Inflammatory macrophage (primary cell): ENCODE data around the gene DOP1A.
A peak's percentile ranks its signal among the peaks of the same experiment; 100 is the strongest.

ENCODE experiments used
- DNase-seq, 2 donors: peaks; one replicate each; pipeline ENCODE4 v3.0.0-alpha.2; 2020 to 2022

DOP1A gene

DNA sequence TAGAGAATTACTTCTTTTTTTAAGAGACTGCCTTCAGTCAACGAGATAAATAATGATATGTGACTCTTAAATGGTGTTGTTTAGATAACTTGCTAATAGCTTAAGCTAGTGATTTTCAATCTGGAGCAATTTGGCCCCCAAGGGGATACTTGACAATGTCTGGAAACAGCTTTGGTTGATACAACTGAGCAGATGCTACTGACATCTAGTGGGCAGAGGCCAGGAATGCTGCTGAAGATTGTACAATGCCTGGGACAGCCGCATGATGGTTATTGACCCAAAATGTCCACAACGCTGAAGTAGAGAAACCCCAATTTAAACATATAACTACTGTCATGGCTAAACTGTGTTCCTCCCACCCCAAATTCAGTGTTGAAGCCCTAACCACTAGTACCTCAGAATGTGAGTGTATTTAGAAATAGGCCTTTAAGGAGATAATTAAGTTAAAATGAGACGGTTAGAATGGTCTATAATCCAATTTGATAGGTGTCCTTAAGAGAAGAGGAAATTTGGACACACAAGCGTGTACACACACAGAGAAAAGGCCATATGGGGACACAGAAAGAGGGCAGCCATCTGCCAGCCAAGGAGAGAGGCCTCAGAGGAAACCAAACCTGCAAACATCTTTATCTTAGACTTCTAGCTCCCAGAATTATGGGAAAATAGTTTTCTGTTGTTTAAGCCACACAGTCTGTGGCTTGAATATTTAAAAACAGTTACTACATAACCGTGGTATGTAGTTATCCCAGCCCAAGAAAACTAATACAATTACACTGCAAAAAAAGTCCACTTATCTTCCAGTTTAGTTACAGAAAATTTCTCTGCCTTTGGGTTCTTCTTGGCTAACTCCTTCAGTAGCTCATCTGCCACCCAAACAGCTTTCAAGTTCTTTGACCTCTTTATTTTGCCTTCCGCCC lies 147.9 kb downstream of the DOP1A start:
- peak; percentile 64 to 70 for DNase-seq

DNA sequence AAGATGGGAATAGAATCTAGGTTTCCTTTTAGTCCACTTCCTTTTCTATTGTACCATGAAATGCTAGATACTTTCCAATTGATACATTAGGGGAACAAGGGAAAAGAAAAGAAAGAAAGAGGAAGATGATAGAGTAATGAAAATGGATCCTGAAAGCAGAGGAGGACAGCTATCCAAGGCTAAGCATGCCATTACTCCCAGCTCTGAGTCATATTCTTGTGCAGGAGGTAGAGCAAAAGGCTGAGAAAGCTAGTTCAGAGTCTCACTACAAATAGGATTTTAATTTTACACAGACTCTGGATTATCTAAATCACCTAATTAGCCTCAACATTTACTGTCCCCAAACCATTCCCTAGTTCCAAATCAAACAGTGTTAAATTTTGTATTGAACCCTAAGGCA lies 149.3 kb downstream of the DOP1A start:
- no peak for DNase-seq
